HG02938 (cell line): Measurements from ENCODE around the gene ITGB3.
"Not testable (repeated sequence)": the region's sequence is repeated elsewhere in the genome, so short reads cannot be mapped to it uniquely, and the experiment has no call there.

Source experiments
- ATAC-seq: cut with Tn5 transposase; IDR thresholded peaks from one replicate; pipeline ENCODE4 v1.9.1; 2021; ENCODE audit warnings: mild to moderate bottlenecking, moderate library complexity; ENCODE audit not compliant: unreplicated experiment

The ITGB3 gene

DNA sequence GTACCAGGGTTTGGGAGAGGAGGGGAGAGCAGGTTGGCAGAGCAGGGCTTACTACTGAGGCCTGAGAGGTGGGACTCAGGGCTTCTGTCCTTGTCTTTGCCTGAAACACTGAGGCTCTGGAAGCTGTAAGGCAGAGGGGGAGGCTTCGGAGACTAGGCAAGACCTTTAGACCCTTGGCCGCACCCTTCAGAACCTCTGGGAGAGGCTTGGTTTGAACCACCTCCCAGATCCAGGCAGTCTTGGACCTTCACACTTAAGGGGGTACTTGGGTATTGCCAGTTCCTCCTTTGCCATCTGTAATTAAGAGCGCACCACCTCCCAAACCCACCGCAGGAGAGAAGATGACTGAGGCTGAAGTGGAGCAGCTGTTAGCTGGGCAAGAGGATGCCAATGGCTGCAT is 31.6 kb upstream of the ITGB3 start:
- ATAC-seq: no peak

DNA sequence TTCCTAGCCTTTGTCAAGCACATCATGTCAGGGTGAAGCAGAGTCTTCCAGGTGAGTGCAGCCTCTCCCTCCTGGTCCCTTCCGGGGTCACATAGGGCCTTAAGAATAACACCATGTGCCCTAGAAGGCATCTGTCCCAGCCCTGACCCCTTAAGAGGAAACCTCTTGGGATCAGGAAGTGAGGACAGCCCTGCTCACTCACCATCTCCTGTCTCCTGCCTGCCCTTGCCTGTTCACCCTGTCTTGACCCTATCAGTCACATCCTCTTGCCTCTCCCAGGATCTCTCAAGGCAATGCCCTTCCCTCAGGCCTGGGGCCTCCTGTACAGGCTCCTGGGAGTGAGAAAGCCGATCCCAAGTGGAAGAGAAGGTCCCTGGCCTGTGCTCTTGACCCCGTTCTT is 30.6 kb upstream of the ITGB3 start:
- ATAC-seq: no peak

DNA sequence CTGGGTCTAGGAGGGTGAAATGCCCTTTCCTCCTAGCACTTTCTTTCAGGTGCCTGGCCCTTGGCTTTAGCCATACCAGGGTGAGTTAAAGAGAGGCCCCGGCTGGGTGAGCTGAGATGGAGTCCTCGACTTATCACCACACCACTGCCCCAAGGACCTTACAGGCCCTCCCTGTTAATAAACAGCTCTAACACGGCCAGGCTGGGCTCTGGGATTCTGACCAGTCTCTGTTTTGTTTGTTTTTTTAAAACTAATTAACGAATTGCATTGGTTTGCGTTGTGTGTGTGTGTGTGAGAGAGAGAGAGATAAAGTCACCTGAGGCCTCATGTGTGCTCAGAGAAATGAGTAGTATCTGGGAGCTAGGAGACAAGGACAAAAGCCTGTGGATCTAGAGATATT is 30.2 kb upstream of the ITGB3 start:
- ATAC-seq: no peak

DNA sequence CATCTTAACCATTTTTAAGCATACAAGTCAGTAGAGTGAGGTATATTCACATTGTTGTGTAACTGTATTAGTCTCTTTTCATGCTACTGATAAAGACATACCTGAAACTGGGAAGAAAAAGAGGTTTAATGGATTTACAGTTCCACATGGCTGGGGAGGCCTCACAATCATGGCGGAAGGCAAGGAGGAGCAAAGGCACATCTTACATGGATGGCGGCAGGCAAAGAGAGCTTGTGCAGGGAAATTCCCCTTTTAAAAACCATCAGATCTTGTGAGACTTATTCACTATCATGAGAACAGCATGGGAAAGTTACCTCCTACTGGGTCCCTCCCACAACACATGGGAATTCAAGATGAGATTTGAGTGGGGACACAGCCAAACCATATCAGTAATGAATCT is 29.6 kb upstream of the ITGB3 start:
- not testable (repeated sequence) for ATAC-seq

DNA sequence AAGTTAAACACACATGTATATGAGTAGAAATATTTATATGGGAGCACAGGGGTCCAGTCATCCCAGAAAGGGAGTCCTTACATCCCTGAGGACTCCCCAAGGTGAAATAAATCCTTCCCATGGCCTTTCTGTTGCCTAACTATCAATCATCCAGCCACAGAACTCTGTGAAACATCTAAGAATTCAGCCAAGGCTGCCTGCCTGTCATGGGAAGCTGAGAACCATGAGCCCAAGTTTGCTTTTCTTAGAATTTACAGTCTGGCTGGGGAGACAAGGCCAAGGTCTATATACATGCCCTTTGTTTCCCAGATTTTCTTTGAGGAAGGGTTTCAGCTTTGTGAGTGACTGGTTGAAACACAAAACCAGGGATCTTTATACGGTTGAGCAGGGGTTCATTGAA is 28.7 kb upstream of the ITGB3 start:
- no peak for ATAC-seq

DNA sequence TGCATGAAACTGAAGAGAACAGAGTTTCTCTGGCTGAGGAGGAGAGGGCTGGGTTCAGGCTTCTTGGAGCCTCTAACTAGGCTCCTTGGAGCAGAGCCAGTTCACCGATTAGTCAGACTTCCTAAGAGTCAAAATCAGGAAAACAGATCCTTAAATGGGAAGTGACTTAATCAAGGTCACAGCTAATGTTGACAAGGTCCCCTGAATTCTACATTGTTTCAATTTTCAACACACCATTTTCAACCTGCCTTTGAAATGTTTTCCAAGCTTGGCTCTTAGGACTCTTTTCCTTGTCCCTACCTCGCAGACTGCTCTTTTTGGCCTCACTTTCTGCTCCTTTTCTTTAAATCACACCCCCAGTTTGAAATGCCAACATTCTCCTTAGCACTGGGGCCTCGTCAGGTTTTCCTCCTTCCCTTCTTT is 28.2 kb upstream of the ITGB3 start:
- no peak for ATAC-seq

DNA sequence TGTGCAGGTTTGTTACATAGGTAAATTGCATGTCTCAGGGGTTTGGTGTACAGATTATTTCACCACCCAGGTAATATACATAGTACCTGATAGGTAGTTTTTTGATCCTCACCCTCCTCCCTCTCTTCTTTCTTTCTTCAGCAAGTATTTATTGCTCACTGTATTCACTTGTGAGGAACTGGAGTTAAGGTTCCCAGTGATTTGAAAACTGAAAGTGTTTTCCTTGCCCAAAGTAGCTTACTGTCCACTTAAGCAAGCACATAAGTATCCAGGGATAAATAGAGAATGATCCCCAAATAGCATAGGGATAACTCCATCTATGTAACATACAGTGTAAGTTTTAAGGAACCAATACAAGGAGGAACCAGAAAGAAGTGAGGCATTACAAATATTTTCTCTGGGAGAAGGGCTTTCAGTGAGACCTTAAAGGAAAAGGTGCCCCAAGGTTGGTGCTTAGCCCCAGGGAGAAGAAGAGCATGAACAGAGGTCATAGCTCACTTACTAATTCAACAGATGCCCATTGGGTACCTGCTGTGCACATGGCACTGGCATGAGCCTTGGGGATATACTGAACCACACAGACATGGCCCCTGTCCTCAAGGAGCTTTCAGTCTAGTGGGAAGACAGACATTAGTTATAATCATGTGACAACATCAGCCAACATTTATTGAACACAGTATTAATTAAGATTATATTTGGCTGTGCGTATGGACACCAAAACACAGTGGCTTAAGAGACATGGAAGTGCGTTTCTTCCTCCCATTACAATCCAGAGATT is 27.5 kb upstream of the ITGB3 start:
- ATAC-seq: no peak

DNA sequence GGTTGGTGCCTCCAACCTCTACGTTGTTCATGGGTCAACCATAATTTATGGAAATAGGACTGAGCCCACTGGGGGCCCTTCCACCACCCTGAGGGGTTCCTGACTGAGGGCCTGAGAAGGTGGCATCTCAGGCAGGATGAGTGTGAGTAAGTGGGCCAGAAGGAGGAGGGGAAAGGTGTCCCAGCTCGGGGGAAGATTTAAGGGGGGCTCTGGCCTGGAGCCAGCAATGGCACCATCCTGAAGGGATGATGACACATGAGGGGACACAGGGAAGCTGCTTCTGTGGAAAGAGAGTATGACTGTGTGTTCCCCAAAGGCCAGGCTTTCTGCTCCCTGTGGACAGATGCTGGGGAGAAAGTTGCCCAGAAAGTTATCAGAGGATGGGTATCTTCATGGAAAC is 25.8 kb upstream of the ITGB3 start:
- ATAC-seq: no peak

DNA sequence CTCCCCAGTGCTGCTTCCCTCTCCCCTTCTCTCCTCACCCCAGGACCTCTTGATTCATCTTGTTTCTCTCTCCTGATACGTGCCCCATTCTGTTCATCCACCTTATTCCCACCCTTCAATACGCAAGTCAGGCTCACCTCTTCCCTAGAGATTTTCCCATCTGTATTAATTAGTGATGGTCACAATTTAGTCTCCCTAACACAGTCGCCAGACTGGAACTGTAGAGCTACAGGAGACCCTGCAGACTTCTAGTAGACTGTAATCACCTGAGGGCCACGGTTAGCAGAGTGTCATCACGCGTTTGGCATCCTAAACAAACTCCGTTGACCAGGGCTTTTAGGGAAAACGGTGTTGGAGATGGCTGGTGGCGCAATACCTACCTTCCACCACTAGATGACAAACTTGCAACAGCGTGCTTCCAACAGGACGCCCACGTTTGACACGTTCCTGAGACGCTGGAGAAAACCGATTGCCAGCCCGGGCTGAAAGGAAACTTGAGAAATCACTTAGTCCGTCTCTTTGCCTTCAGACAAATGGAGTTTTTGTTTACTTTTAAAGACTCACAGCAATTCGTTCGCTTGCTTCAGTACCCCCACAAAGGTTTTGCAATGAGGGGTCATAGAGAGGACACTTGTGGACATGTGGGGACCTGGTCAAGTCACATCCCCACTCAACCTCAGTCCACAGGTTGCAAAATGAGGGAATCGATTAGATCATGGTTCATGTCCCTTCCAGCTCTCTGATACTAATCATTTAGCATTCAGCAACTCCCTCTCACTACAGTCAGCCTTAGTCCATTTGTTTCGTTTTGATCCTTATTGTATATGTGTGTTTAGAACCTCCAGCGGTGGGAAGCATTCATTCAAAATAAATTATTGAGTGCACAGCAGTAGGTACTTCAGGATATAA is 23.8 kb upstream of the ITGB3 start:
- no peak for ATAC-seq

DNA sequence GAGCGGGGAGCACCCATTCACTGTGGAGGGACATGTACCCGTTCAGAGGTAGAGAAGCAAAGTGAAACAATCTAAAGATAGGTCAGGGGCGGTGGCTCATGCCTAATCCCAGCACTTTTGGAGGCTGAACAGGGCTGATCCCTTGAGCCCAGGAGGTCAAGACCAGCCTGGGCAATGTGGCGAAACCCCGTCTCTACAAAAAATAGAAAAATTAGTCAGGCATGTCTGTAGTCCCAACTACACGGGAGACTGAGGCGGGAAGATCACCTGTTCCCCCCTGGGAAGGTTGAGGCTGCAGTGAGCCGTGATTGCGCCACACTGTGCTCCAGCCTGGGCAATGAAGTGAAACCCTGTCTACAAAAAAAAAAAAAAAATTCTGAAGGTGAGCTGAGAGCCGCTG is 22.8 kb upstream of the ITGB3 start:
- no peak for ATAC-seq

DNA sequence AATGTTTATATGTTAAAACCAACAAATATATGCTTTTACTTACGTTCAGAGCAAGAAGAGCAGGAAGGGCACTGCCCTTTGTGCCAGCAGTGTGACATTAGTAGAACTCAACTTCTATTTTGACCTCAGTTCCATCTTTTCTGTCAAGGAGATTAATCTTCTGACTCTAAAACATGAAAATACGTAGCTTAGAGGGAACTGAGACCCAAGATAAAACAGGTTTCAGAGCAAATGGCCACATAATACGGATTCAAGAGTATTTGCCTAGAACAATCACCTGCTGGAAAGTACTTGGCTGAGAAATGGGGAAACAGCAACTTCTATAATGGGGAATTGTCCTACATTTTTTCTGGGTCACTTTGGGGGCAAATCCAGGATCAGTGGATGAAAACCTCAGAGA is 22.3 kb upstream of the ITGB3 start:
- ATAC-seq: no peak

DNA sequence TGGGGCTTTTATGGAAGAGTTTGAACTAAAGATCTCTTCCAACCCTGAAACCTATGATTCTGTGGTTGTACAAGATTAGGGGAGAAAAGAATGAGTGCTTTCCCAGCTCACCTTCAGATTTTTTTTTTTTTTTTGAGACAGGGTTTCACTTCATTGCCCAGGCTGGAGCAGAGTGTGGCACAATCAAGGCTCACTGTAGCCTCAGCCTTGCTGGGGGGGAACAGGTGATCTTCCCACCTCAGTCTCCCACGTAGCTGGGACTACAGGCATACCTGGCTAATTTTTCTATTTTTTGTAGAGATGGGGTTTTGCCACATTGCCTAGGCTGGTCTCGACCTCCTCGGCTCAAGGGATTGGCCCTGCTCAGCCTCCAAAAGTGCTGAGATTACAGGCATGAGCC is 21.8 kb upstream of the ITGB3 start:
- ATAC-seq: no peak

DNA sequence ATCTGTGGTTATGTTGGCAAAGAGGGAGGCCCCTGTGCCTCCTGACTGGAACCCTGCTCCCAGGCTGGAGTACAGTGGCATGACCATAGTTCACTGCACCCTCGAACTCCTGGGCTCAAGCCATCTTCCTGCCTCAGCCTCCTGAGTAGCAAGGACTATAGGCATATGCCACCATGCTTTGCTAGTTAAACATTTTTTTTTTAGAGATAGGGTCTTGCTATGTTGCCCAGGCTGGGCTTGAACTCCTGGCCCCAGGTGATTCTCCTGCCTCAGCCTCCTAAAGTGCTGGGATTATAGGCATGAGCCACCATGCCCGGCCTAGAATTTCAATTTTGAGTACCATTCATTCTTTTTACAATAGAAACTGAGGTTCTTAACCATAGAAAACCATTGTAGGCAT is 21.2 kb upstream of the ITGB3 start:
- ATAC-seq: no peak

DNA sequence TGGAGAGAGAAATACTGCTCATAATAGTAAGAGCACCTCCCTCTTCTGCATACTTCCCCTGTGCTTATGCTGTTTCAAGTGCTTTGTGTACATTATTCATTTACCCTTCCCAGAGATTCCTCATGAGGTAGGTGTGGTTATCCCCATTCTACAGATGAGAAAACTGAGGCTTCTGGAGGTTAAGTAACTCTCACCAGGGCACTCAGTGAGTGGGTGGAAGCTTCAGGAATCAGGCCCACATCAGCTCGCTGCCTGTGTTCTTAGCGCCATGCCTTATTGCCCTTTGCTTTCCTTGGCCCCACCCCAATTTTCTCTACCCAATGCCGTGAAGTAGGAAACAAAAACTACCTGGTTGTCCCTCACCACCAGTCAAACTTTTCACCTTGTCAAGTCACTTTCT is 18.1 kb upstream of the ITGB3 start:
- ATAC-seq: no peak

DNA sequence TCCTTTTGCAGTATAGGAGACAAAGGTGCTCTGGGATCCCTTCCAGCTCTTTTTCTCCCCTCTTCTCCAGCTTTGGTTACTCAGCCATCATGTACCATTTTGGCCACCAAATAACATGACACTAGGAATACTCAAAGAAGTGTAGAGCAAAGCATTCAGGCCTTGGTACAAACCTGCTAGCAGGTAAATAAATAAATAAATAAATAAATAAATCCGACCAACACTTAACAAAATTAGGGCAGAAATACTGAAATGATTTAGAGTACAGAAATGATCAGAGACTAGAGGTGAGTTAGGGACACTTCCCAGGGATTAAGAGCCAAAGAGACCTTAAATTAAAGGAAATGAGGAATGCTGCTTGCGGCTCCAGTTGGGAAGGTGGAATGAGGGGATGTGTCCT is 17.7 kb upstream of the ITGB3 start:
- no peak for ATAC-seq

DNA sequence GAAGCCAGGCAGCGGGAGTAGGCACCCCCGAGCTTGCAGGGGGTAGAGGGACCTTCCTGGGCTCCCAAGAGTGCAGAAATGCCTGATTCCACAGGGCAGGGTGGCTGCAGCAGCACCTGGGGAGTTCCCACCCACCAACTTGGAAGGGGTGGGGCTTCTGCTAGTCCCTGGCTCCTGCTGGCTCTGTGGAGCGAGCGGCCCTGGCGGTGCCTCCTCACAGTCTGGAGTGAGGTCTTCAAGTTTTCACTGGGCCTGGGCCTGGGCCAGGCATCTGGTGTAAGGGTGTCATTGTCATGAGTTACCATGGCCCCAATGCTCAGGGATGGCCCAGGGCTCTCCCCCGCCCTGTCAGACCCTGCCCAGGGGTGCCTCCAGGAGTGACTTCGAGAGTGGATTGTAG is 15.8 kb upstream of the ITGB3 start:
- ATAC-seq: no peak

DNA sequence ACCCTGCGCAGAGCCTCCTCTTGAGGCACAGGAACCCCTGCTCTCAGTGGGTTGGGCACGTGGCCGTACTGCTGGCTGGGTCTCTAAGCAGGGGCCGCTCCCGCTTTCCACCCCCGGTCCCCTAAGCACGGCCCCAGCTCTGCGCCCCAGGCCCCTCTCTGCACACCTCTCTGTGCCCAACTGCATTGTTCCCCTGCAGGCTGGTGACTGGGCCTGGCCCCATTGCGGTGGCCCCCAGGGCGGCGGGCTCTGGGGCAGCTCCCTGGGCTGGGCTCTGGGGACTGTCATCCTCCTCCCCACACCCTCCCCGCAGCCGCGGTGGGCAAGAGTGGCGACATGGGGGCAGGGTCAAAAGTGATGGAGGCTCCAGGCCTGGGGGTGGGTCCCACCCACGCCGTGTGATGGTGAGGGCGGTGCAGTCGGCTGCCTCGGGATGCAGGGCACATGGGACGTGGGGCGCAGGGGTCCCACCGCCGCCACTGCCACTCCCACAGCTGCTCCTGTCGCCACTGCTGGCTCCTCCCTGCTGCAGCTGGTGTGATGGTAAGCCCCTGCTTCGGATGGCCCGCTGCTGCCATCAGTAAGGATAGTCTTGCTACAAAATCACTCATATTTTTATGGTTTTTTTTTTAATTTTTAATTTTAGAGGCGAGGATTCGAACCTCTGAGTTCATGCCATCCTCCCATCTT is 15.2 kb upstream of the ITGB3 start:
- no peak for ATAC-seq

DNA sequence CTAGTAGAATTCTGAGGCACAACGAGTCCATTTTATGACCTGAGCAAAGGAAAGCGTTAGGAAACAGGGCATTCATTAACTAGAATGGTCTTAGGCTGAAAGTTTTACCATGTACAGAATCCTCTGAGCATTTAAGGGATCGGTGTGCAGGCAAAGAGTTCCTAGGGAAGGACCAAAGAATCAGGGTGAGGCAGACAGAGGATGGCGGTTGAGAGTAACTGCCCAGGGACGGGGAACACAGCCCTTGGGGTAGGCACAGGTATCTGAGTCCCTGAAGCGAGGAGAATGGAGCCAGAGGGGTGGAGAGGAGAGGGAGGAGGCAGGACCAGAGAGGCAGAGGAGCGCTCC is 14.0 kb upstream of the ITGB3 start:
- ATAC-seq: no peak

DNA sequence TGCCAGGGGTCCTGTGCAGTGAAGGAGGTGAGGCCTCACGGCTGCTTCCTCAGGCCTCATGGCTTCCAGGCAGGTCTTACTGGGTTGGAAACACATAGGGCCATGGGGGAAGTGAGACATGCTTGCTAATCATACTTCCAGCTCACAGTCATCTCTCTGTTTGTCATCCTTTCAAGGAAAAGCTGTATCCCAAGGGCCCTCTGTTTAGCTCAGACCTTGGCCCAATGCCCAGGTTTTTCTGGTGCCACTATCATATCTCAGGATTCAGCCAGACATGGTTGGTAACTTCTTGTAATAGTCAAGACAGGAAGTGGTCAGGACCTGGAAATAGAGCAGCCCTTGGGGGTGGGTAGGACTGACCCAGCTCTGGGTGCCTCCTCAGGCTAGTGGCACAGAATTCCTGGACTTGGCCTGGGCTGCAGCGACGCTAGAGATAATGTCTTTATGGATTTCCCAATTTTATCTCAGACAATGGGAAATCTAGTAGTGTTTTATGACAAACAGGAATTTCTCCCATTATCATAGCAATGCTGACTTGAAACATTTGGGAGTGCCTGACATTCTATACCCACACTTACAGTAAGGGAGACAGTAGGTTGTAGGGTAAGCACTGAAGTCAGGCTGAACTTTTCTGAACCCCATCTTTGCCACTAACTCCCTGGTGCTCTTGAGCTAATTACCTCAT is 13.5 kb upstream of the ITGB3 start:
- ATAC-seq: no peak

DNA sequence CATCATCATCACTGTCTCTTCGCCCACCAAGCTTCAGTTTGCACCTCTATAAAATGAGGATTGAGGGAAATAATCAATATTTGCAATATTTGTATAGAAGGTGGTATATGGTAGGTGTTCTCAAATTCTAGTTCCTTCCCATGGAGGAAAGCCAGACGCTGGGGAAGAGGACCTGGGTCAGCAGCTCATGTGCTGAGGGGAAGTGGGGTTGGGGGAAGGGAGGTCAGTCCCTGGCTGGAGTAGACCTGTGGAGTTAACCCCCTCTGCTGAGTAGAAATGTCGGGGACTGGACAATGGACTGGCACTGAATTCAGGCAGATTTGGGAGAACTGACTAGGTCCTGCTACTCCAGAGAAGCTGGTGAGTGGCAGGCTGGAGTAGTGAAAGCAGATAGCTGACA is 12.8 kb upstream of the ITGB3 start:
- ATAC-seq: no peak

DNA sequence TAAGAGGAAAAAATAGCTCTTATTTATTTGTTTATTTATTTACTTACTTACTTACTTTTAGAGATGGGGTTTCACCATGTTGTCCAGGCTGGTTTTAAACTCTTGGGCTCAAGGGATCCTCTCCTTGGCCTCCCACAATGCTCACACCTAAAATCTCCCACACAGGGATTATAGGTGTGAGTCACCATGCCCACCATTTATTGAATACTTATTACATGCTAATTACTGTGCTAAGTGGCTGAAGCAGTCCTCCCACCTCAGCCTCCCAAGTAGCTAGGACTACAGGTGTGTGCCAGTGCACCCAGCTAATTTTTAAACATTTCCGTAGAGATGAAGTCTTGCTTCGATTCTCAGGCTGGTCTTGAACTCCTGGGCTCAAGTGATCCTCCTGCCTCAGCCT is 11.0 kb upstream of the ITGB3 start:
- no peak for ATAC-seq
